Activated CD4-positive, alpha-beta T cell treated with anti-CD3 and anti-CD28 coated beads, Interleukin-2, Interleukin-6, amounts not matched to agents 100 ng/mL and 50 ng/mL, durations not matched to agents 16 hours and 8 hours (primary cell): Measurements from ENCODE around the gene PPM1B.

ENCODE experiments used
- DNase-seq: peaks from one replicate; pipeline ENCODE4 v3.0.0-alpha.2; 2020

The PPM1B gene

DNA sequence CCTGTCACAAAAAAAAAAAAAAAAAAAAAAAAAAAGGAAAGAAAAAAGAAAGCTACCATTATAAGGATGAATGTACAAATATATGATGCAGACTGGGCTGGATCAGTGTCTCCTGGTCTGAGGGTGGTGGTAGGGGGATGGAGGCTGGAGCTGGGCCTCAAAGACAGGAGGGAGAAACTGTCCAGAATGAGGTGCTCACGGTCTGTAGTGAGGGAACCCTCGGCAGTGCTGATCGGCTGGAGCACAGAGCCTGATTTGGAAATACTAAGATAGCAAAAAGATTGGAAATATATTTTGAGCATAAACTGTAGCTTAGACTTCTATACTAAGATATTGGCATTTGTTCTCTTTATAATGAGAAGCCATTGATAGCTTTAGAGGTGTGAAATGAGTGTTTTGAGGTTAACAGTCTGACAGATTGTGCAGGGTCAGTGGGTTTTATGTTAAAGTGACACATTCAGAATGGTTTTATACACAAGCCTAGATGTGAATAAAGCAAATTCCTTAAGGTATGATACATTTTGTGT, 98.7 kb downstream of the PPM1B start:
- no peak for DNase-seq

DNA sequence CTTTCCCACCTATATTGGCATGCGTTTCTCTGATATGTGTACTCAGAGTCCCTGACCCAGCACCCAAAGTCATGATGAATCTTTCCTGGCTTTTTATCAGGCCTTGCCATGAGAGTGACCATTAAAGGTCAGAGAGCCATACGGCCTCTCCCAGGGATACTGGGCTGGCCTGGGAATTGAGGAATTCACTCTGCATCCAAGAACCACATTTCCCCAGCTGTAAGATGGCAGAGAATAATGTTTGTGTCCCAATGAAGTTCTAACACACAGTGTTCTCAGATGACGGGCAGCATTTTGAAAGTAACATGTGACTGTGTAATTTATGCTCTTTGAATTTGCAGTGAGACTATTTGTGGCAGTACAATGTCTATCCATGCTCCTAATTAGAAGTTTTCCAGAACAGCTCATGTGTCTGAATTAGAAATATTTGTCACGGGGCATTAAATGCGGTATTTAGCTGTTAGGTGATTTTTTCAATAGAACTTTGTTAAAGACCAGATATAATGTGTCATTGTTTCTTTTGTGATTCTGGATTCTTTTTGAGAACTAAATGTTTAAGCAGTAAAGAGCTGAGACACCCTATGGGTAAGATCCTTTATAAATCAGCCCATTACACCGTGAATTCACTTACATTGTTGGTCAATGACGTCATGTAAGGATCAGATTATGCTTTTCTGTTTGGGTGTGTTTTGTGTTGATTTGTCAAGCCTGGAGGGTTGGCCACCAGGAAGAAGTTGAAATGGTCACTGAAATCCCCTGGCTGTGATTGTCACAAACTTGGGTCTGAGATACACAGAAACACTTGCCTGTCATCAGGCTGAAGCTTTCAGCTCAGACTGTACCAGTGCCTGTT, 99.3 kb downstream of the PPM1B start:
- DNase-seq = no peak

DNA sequence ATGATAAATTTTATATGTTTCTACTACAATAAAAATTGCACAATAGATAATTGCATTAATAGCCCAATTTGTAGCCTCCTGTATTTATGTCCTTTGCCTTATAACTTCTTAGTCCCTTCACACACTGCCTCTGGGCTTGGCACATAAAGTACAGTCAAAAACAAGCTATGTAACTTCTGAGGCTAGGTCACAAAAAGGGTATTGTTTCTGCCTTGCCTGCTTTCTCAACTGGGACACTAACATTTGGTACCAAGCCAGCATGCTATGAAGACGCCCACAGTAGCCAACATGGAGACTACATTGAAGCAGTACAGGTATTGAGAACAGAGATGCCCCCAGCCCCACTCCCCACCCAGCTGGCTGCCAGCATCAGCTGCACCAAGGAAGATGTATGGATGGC, 101.2 kb downstream of the PPM1B start:
- no peak for DNase-seq

DNA sequence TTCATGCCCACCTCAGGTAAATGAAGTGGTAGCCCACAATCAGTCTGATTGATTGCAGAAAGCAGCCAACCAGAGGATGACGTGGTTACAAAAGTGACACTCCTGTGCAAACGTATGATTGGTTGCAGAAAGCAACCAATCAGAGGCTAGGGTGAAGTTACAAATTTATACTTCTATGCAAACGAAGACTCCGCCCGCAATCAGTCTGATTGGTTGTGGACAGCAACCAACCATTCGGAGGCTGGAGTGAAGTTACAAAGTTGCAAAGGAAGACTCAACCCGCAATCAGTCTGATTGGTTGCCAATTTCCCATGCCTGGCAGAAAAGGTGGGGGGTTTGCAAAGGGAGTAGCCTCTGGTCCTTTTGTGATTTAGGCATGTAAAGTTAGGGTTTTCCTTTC, 102.6 kb downstream of the PPM1B start:
- DNase-seq = no peak

DNA sequence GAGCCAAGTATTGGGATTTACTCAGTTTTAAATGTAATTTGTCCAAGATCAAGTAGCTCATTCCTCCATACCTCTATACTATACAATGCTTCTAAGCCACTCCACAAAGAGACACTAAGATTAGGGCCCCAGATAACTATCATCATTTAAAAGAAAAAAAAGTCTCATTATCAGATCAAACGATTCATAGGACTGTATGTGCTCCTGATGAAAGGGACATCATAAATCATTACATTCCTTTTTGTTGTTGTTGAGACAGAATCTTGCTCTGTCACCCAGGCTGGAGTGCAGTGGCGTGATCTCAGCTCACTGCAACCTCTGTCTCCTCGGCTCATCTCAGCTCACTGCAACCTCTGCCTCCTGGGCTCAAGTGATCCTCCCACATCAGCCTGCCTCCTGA, 104.4 kb downstream of the PPM1B start:
- DNase-seq = no peak

DNA sequence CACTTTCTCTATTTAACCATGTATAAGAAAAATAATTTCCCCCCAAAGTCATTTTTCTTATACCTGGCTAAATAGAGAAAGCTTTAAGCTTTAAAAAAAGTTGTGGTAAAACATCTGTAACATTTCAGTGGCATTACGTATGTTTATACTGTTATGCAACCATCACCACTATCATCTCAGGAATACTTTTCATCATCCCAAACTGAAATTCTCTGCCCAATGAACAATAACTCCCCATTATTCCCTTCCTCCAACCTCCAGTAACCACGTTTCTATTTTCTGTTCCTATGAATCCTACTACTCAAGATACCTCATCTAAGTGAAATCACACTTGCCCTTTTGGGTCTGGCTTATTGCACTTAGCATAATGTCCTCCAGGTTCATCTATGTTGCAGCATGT, 104.9 kb downstream of the PPM1B start:
- DNase-seq = no peak

DNA sequence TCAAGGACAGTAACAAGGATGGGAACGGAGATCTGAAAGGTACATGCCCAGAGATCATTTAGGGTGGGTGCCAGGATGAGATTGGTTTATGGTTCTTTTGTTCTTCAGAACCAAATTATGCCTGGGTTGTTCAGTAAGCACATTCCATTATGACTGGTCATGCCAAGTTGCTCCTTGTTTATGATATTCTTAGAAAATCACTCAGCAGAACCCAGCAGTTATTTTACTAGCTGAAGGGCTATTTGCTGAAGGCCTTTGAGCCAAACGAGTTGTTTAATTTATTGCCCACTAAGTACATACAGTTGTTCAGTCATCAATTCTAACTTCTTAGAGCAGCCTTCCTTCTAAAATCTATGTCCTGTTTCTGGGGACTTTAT, 107.2 kb downstream of the PPM1B start:
- DNase-seq = no peak

DNA sequence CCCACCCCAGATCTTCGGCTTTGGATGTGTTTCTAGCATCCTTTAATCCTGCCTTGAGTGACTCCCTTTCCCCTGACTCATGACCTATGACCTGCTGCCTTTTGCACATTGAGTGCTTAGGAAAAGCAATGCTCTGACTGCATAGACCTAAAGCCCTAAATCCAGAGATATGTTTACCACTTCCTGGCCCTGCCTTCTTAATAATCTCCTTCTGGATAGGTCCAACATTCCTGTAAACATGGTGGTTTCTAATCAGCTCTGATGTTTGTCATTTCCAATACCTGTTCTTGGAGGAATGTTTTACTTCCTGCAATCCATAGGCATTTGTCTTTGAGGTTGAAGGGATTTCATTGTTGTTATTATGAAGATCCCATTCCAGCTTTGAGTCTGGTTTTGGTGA, 108.9 kb downstream of the PPM1B start:
- DNase-seq = no peak

DNA sequence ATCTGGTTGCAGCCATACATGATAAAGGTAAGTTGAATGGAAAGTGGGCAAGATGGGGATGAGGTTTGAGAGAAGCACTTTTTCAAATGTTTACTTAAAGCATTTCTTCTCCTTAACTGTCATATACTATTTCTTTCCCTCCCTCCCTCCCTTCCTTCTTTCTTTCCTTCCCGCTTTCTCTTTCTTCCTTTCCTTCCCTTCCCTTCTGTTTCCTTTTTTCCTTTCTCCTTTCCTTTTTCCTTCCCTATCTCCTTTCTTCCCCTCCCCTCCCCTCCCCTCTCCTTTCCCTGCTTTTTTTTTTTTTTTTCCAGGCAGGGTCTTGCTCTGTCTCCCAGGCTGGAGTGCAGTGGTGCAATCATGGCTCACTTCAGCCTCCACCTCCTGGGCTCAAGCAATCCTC, 112.2 kb downstream of the PPM1B start:
- DNase-seq = no peak
